Duodenal mucosa (tissue), 2 donors: ENCODE data around the gene STAT1.

Experiments used
- H3K27ac ChIP-seq: one replicate; pipeline ENCODE4 v1.7.0; 2013; ENCODE audit warnings: low read depth, low read length
- H3K27me3 ChIP-seq, 2 donors: one replicate each; pipeline ENCODE4 v1.7.0; 2013; ENCODE audit warnings: low read length in 2 of 2, control low read depth in 1 of 2; ENCODE audit not compliant: insufficient read depth in 2 of 2, control insufficient read depth in 1 of 2
- H3K36me3 ChIP-seq, 2 donors: one replicate each; pipeline ENCODE4 v1.7.0; 2013; ENCODE audit warnings: low read length in 2 of 2, control low read depth in 1 of 2; ENCODE audit not compliant: insufficient read depth in 2 of 2, control insufficient read depth in 1 of 2
- H3K4me1 ChIP-seq, 2 donors: one replicate each; pipeline ENCODE4 v1.7.0; 2013; ENCODE audit warnings: low read length in 2 of 2, control low read depth in 1 of 2; ENCODE audit not compliant: insufficient read depth in 2 of 2, control insufficient read depth in 1 of 2
- H3K4me3 ChIP-seq, 2 donors: one replicate each; pipeline ENCODE4 v1.7.0; 2013; ENCODE audit warnings: low read length in 2 of 2, low read depth in 1 of 2
- H3K9ac ChIP-seq, 2 donors: one replicate each; pipeline ENCODE4 v1.7.0; 2013; ENCODE audit warnings: low read length in 2 of 2, low read depth in 1 of 2
- H3K9me3 ChIP-seq, 2 donors: one replicate each; pipeline ENCODE4 v1.7.0; 2013; ENCODE audit warnings: low read length in 2 of 2, control low read depth in 1 of 2; ENCODE audit not compliant: control insufficient read depth in 1 of 2

STAT1 gene

GRCh38 chr2:191013932-191014652, at the start of gene STAT1:
STAT1 (minus strand) TSS chr2:191014171; CDS start chr2:191010003, 4,168 bp downstream.
- peaks cover 12 to 19% of the 10 kb centered on the region in 2 donors for H3K36me3 ChIP-seq
- H3K27me3 ChIP-seq: no peaks in the 10 kb centered on the region
- H3K4me3 ChIP-seq: peak within 1 kb of the TSS; percentile 91 to 99
- H3K9ac ChIP-seq: peak within 1 kb of the TSS; percentile 83 to 99
- H3K27ac ChIP-seq: peak within 1 kb of the TSS; percentile 86
- no peaks in the 10 kb centered on the region for H3K9me3 ChIP-seq
- peaks cover 23 to 28% of the 10 kb centered on the region in 2 donors for H3K4me1 ChIP-seq

DNA sequence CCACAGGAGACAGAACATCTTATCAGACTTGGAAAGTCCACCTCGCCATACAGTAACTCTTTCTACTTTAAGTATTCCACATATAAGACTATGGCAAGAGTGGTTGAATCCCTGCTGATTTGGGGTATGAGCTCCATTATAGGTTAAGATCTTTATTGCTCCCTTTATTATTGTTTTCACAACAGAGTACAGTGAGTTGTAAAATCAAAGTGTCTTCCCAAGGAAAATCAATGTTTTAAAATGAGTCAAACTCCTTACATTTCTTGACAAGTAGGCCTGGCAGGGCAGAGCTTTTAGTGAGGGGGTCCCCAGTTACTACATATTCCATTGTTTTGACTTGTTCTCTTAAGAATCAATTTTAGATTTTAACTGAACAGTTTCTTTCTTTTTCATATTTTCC, 49.6 kb upstream of the STAT1 start:
- Histone ChIP-seq H3K4me3 (no peak overlapping the region), H3K9ac (no peak overlapping the region), H3K4me1 (no peaks in the 10 kb centered on the region), H3K27me3 (no peaks in the 10 kb centered on the region), H3K9me3 (no peaks in the 10 kb centered on the region), H3K27ac (no peak overlapping the region), H3K36me3 (no peaks in the 10 kb centered on the region)

- no peaks in the 10 kb centered on the region for H3K36me3 ChIP-seq
- H3K9me3 ChIP-seq: no peaks in the 10 kb centered on the region
- no peaks in the 10 kb centered on the region for H3K27me3 ChIP-seq
- H3K27ac ChIP-seq: no peak overlapping the region
- no peaks in the 10 kb centered on the region for H3K4me1 ChIP-seq
- H3K4me3 ChIP-seq: no peak overlapping the region
- H3K9ac ChIP-seq: no peak overlapping the region
Observed at GRCh38 chr2:191061381-191061980, 47.5 kb upstream of the STAT1 start.

- Histone ChIP-seq H3K4me3 (no peak overlapping the region), H3K27me3 (no peaks in the 10 kb centered on the region), H3K9me3 (no peaks in the 10 kb centered on the region), H3K4me1 (no peaks in the 10 kb centered on the region), H3K36me3 (no peaks in the 10 kb centered on the region), H3K9ac (no peak overlapping the region), H3K27ac (no peak overlapping the region)
Observed at GRCh38 chr2:191059308-191059707, 45.3 kb upstream of the STAT1 start.

GRCh38 chr2:191056228-191056627, 42.3 kb upstream of the STAT1 start:
- H3K4me3 ChIP-seq: no peak overlapping the region
- no peaks in the 10 kb centered on the region for H3K36me3 ChIP-seq
- peaks cover 0 to 3% of the 10 kb centered on the region in 2 donors for H3K27me3 ChIP-seq
- no peak overlapping the region for H3K9ac ChIP-seq
- peaks cover 0 to 10% of the 10 kb centered on the region in 2 donors for H3K4me1 ChIP-seq
- H3K9me3 ChIP-seq: no peaks in the 10 kb centered on the region
- no peak overlapping the region for H3K27ac ChIP-seq

GRCh38 chr2:191053256-191053655, 39.3 kb upstream of the STAT1 start:
- peaks cover 0 to 10% of the 10 kb centered on the region in 2 donors for H3K4me1 ChIP-seq
- no peak overlapping the region for H3K9ac ChIP-seq
- no peak overlapping the region for H3K4me3 ChIP-seq
- no peaks in the 10 kb centered on the region for H3K36me3 ChIP-seq
- H3K27ac ChIP-seq: no peak overlapping the region
- peaks cover 2 to 8% of the 10 kb centered on the region in 2 donors for H3K27me3 ChIP-seq
- no peaks in the 10 kb centered on the region for H3K9me3 ChIP-seq

GRCh38 chr2:191051825-191052778, 38.1 kb upstream of the STAT1 start:
- H3K9ac ChIP-seq: no peak overlapping the region

GRCh38 chr2:191051177-191051576, 37.2 kb upstream of the STAT1 start:
- H3K9me3 ChIP-seq: no peaks in the 10 kb centered on the region
- H3K27ac ChIP-seq: no peak overlapping the region
- H3K9ac ChIP-seq: no peak overlapping the region
- H3K4me3 ChIP-seq: no peak overlapping the region
- peaks cover 0 to 10% of the 10 kb centered on the region in 2 donors for H3K4me1 ChIP-seq
- H3K36me3 ChIP-seq: no peaks in the 10 kb centered on the region
- H3K27me3 ChIP-seq: peaks cover 2 to 8% of the 10 kb centered on the region in 2 donors

More at GRCh38 chr2:191051825-191052778, 38.1 kb upstream of the STAT1 start:
- Histone ChIP-seq H3K36me3 (no peaks in the 10 kb centered on the region), H3K4me1 (peaks cover 0 to 10% of the 10 kb centered on the region in 2 donors), H3K9me3 (no peaks in the 10 kb centered on the region), H3K27ac (no peak overlapping the region), H3K27me3 (peaks cover 2 to 8% of the 10 kb centered on the region in 2 donors), H3K4me3 (no peak overlapping the region)

DNA sequence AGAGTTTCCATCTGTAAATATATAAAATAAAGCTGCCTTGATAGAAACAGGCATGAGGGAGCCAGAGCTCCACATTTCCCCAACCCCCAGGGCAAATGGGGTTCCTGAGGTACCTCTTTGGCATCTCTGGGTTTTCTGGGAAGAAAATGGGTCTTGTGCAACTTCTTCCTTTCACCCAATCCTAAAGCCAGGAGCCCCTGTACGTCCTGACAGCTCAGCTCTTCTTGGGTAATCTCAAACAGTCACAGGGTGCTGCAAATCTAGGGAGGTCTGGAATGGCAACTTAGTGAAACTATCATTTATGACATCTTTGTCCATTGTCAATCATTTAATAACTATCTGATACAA, 36.6 kb upstream of the STAT1 start:
- peaks cover 0 to 10% of the 10 kb centered on the region in 2 donors for H3K4me1 ChIP-seq

More for the DNA sequence above, 36.6 kb upstream of the STAT1 start:
- Histone ChIP-seq H3K36me3 (no peaks in the 10 kb centered on the region), H3K4me3 (no peak overlapping the region), H3K9me3 (no peaks in the 10 kb centered on the region), H3K27me3 (peaks cover 2 to 8% of the 10 kb centered on the region in 2 donors), H3K27ac (no peak overlapping the region), H3K9ac (no peak overlapping the region)
